Esophagus muscularis mucosa (tissue), 3 donors: ENCODE data around the gene TRIP10.

ENCODE experiments used
- POLR2A ChIP-seq: fragments of 450-650 bp; IDR thresholded peaks from one replicate; pipeline ENCODE4 v1.6.1; 2017; ENCODE audit warnings: antibody characterized with exemption, moderate library complexity, mild to moderate bottlenecking, low read depth
- POLR2AphosphoS5 ChIP-seq, 2 donors: sonication (generic); formaldehyde crosslinking; IDR thresholded peaks; one replicate each; pipeline ENCODE4 v1.6.1; 2017; ENCODE audit warnings: antibody characterized with exemption in 2 of 2
- TF ChIP-seq, protein P1 (sequence below), 3 experiments: fragments of 200-600 bp in 2 of 3; fragments of 450-650 bp in 1 of 3; sonication (generic) in 2 of 3; IDR thresholded peaks; one replicate each; pipeline ENCODE4 v1.5.1; 2017 to 2019; ENCODE audit warnings: antibody characterized with exemption in 3 of 3, mild to moderate bottlenecking in 2 of 3, moderate library complexity in 1 of 3

DNA sequence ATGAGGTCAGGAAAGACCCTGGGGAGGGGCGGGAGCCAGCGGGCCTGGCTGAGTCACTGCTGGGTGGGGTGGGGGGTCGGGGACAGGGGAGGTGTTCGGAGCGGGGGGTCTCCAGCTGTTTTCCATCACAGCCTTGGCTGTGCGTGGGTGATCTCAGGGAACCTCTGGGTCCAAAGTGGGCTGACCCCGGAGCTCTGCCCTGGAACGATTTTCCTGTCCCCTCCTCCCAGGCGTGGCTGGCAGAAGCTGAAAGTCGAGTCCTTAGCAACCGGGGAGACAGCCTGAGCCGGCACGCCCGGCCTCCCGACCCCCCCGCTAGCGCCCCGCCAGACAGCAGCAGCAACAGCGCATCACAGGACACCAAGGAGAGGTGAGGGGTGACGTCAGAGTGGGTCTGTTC, 10.6 kb downstream of the TRIP10 start:
- TF ChIP-seq, protein P1, sequence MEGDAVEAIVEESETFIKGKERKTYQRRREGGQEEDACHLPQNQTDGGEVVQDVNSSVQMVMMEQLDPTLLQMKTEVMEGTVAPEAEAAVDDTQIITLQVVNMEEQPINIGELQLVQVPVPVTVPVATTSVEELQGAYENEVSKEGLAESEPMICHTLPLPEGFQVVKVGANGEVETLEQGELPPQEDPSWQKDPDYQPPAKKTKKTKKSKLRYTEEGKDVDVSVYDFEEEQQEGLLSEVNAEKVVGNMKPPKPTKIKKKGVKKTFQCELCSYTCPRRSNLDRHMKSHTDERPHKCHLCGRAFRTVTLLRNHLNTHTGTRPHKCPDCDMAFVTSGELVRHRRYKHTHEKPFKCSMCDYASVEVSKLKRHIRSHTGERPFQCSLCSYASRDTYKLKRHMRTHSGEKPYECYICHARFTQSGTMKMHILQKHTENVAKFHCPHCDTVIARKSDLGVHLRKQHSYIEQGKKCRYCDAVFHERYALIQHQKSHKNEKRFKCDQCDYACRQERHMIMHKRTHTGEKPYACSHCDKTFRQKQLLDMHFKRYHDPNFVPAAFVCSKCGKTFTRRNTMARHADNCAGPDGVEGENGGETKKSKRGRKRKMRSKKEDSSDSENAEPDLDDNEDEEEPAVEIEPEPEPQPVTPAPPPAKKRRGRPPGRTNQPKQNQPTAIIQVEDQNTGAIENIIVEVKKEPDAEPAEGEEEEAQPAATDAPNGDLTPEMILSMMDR (IDR thresholded peaks at IDR 0.05), result no peak
- TF ChIP-seq POLR2AphosphoS5 (IDR thresholded peaks at IDR 0.05) (no peak), POLR2A (no peak)
